GM18499 (cell line): ENCODE data around the gene ITPR3.
"Not testable (repeated sequence)": the region's sequence is repeated elsewhere in the genome, so short reads cannot be mapped to it uniquely, and the experiment has no call there.

ENCODE experiments used
- ATAC-seq: cut with Tn5 transposase; IDR thresholded peaks from one replicate; pipeline ENCODE4 v1.9.1; 2021; ENCODE audit warnings: moderate number of reproducible peaks; ENCODE audit not compliant: insufficient read depth, unreplicated experiment

Gene ITPR3

DNA sequence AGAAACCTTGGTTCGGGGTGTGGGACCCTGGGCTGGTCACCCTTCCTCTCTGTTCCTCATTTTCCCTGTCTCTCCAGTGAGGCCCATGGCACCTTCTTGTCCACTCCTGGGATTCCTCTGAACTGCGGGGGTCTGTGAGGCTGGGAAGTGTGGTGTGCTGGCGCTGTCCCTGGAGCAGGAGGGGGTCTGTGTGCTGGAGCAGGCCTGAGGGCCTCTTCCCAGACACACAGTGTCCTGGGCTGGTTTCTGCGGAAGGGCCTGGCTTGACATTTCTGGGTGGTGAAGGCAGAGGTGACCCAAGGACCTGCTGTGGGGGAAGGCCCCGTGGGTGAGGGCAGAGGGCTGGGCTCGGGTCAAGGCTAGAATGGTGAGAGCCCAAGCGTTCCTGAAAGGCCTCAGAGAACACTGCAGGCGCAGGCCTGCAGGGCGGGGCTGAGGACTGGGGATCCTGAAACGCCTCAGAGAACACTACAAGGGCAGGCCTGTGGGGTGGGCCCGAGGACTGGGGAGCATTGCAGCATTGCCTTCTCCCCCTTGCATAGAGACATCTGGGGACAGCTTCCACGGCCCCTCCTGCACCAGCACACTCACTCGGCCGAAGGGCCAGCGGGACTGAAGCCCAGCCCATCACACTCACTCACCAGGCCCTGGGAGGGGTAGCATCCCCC lies 30.5 kb upstream of the ITPR3 start:
- no peak for ATAC-seq

GRCh38 chr6:33591424-33592032 lies 29.6 kb upstream of the ITPR3 start:
- ATAC-seq: no peak

DNA sequence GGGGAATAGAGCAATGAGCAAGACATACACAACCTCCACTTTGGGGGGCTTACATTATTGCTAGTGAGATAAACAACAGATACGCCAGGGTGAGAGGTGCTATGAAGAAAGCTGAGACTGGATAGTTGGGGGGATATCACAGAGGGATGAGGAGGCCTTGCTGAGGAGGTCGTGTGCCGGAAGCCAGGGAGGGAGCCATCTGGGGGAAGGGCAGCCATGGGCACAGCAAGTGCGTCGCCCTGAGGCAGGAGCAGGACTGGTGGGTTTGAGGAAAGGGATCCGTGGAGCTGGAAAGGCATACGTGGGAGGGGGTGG lies 28.9 kb upstream of the ITPR3 start:
- ATAC-seq: no peak

GRCh38 chr6:33592595-33593413 lies 28.3 kb upstream of the ITPR3 start:
- no peak for ATAC-seq

- ATAC-seq: no peak
Measured at GRCh38 chr6:33593414-33593727, 27.8 kb upstream of the ITPR3 start.

DNA sequence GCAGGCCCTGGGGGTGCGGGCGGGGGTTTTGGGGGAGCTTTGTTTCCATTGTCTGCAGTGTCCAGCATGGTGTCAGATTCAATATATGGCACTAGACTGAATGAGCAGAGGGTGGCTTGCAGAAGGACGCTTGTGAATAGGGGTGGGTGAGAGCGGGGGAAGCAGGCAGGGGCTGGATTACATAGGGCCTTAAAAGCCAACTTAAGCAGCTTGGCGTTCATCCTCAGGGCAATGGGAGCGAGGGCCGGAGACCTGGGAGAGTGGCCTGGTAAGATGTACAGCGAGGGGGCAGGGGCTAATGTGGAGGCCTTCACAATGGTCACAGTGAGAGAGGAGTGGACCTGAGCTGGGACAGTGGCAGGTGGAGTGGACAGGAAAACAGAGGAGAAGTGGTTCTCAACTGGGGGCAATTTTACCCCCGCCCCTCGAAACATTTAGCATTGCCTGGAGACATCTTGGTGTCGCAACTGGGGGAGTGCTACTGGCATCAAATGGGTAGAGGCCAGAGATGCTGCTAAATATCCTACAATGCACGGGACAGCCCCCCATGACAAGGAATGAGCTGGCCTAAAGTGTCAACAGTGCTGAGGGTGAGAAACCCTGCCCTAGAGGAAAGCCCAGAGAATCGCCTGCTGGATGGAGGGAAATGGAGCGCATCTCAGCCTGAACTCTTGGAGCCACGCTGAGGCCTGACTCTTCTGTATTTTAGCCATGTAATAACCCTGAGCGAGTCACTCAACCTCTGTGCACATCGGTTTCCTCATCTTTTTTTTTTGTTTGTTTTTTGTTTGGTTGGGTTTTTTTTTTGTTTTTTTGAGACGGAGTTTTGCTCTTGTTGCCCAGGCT lies 25.9 kb upstream of the ITPR3 start:
- no peak for ATAC-seq

- ATAC-seq: not testable (repeated sequence)
Measured at GRCh38 chr6:33596894-33597293, 24.2 kb upstream of the ITPR3 start.

- ATAC-seq: no peak
Measured at GRCh38 chr6:33597551-33598322, 23.4 kb upstream of the ITPR3 start.

DNA sequence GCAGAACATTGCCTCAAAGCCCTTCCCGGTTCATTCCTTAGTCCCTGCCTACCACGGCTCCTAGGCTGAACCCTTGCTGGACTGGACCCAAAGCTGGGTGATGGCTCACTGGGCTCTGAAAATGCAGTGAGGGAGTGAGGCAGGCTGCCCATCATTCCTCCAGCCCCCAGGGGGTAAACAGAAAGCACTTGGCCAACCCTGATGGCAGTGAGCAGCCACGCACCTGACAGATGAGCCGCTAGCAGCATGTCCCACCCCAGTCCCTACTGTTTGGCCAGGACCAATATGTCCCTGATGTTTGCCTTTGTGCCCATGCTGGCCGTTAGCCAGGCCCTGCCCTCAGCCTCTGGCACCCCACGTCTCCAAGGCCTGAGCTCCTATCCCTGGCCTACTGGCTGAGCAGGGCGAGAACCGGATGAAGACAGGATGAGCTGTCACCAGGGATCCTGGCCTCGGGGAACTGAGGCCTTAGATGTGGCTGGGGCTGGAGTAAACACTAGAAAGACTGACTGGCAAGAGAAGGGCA lies 21.6 kb upstream of the ITPR3 start:
- ATAC-seq: no peak

DNA sequence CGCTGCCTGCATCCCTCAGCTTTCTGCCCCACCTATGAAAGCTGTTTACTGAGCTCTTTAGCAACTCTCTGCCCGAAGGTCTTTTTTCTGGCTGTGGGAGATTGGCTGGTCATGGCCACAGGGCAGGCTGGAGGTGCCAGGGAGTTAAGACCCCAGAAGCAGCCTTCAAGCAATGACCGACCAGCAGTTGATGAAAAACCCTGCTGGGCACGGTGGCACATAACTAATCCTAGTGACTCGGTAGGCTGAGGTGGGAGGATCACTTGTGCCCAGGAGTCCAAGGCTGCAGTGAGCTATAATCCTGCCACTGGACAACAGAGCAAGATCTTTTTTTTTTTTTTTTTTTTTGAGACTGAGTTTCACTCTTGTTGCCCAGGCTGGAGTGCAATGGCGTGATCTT lies 20.4 kb upstream of the ITPR3 start:
- ATAC-seq: no peak

GRCh38 chr6:33602180-33602579 lies 18.9 kb upstream of the ITPR3 start:
- no peak for ATAC-seq

DNA sequence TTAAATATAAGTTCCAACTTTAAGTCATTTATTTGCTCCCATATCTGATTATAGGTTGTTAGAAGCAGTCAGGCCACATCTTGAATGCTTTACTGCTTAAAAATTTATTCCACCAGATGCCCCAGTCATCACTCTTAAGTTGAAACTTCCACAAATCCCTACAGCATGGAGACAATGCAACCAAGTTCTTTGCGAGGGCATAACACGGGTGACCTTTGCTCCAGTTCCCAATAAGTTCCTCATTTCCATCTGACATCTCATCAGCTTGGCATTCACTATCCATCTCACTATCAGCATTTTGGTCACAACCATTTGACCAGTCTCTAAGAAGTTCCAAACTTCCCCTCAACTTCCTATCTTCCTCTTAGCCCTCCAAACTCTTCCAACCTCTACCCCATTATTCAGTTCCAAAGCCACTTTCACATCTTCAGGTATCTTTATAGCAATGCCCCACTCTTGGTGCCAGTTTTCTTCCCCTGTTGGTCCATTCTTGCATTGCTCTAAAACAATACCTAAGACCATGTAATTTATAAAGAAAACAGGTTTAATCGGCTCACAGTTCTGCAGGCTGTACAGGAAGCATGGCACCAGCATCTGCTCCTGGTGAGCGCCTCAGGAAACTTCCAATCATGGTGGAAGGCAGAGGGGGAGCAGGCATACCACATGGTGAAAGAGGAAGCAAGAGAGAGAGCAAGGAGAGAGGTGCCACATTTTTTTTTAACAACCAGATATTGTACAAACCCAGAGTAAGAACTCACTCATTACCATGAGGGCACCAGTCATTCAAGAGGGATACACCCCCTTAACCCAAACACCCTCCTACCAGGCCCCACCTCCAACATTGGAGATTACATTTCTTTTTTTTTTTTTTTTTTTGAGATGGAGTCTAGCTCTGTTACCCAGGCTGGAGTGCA lies 15.9 kb upstream of the ITPR3 start:
- no peak for ATAC-seq

DNA sequence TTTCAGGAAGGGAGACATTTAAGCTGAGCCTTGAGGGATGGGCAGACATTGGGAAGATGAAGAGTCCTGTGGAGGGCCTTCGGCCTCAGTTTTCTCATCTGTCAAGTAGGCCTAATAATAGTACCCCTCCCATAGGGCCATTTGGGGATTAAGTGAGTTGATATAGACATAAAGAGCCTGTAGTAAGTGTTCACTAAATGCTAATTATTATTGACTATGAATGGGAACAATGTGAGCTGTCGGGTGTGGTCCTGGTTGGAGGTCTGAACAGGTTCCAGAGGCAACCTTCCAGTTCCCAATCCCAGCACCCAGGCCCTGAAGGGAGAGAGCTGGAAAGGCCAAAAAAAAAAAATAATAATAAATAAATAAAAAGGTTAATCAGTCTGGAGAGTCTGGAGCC lies 14.5 kb upstream of the ITPR3 start:
- ATAC-seq: no peak

GRCh38 chr6:33607126-33607783 lies 13.9 kb upstream of the ITPR3 start:
- no peak for ATAC-seq

DNA sequence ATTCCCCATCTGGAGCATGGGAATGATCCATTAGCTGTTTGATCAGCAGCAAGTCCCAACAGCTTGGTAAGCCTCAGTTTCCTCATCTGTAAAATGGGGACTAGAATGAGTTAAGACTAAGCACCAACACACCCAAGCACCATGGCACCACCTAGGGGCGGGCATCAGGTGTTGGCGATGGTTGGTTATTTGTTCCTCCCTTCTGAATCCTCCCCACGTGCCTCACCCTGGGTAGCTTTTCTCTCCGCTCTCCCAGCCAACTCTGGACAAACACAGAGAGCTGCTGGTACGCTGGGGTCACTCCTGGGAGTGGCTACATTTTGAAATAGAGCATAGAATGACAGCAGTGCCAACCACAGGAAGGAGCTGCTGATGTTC lies 13.3 kb upstream of the ITPR3 start:
- ATAC-seq: no peak

DNA sequence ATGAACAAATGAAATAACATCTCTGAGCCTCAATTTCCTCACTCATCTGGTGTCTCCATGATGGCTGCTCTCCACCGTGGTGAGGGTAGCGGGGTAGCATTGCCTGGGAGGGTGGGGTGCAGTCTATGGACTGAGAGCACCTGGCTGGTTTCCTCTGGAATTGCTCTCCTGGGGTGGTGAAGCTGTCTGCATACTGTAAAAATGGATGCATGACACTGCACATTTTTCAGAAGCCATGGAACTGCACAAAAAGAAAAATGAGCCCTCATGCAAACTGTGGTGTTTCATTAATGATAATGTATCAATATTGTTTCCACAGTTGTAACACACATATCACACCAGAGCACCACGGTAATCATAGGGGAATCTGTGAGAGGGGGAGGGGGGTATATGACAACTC lies 12.1 kb upstream of the ITPR3 start:
- no peak for ATAC-seq

DNA sequence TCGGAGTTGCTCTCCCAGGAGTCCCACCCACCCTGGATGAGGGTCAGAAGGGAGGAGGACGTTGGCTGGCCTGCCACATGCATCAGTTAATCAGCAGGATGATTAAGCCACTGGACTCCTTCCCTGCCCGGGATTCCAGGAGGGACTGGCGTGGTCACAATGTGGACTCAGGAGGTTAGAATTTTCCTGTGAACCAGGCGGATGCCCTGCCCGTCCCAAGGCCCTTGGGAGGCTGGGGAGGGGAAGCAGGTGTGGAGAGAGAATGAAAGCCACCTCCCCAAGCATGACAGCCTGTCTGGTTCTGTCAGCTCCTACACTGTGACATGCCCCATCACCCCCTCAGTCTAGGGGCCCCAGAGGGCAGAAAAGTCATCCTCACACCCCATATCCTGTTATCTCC lies 11.6 kb upstream of the ITPR3 start:
- no peak for ATAC-seq

DNA sequence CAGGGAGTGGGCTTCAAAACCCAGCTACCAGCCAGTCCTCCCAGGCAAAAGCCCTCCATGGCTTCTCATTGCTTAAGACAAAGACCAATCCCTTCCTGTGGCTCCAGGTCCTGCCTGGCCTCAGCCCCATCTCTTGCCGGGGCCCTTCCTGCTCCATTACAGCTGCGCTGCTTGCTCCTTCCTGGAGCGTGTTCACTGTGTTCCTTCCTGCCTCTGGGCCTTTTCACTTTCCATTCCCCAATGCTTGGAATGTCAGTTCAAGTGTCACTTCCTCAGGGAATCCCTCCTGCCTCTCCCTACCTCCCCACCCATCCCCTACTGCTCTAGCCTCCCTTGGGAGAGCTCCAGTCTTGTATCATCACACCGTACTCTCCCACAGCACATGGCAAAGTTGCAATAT lies 11.1 kb upstream of the ITPR3 start:
- no peak for ATAC-seq
